HG02852 (cell line): ENCODE measurements around the gene SYNGR3.

ENCODE experiments used
- ATAC-seq: cut with Tn5 transposase; IDR thresholded peaks from one replicate; pipeline ENCODE4 v1.9.1; 2021; ENCODE audit warnings: mild to moderate bottlenecking, moderate library complexity; ENCODE audit not compliant: unreplicated experiment

Gene SYNGR3

GRCh38 chr16:1991948-1992703 is 2.4 kb downstream of the SYNGR3 start:
- ATAC-seq: peak; percentile 46

GRCh38 chr16:1992704-1993317 is 3.0 kb downstream of the SYNGR3 start:
- ATAC-seq: no peak

GRCh38 chr16:1993731-1994131 is 4.0 kb downstream of the SYNGR3 start:
- no peak for ATAC-seq

- no peak for ATAC-seq
These were observed 8.0 kb downstream of the SYNGR3 start for GRCh38 chr16:1997494-1998359.

GRCh38 chr16:1998360-1998835 is 8.6 kb downstream of the SYNGR3 start:
- ATAC-seq: no peak

GRCh38 chr16:1998852-1999801 is 9.4 kb downstream of the SYNGR3 start:
- ATAC-seq: no peak

- ATAC-seq: no peak
These were observed 10.2 kb downstream of the SYNGR3 start for GRCh38 chr16:1999866-2000514.

- ATAC-seq: no peak
These were observed 11.3 kb downstream of the SYNGR3 start for GRCh38 chr16:2001035-2001434.

GRCh38 chr16:2001456-2002355 is 11.9 kb downstream of the SYNGR3 start:
- no peak for ATAC-seq

- ATAC-seq: no peak
These were observed 12.8 kb downstream of the SYNGR3 start for GRCh38 chr16:2002406-2003230.

GRCh38 chr16:2003231-2003826 is 13.6 kb downstream of the SYNGR3 start:
- ATAC-seq: no peak

- no peak for ATAC-seq
These were observed 14.3 kb downstream of the SYNGR3 start for GRCh38 chr16:2003827-2004641.

- no peak for ATAC-seq
These were observed 15.2 kb downstream of the SYNGR3 start for GRCh38 chr16:2004795-2005517.

GRCh38 chr16:2005646-2006045 is 15.9 kb downstream of the SYNGR3 start:
- ATAC-seq: no peak

- ATAC-seq: no peak
These were observed 16.5 kb downstream of the SYNGR3 start for GRCh38 chr16:2006317-2006716.
